DMS79 (cell line): ENCODE results near the gene SUPT3H.

Experiments
- DNase-seq: peaks from one replicate; lab custom pipeline; 2025; lab: John Stamatoyannopoulos, UW

Gene SUPT3H

DNA sequence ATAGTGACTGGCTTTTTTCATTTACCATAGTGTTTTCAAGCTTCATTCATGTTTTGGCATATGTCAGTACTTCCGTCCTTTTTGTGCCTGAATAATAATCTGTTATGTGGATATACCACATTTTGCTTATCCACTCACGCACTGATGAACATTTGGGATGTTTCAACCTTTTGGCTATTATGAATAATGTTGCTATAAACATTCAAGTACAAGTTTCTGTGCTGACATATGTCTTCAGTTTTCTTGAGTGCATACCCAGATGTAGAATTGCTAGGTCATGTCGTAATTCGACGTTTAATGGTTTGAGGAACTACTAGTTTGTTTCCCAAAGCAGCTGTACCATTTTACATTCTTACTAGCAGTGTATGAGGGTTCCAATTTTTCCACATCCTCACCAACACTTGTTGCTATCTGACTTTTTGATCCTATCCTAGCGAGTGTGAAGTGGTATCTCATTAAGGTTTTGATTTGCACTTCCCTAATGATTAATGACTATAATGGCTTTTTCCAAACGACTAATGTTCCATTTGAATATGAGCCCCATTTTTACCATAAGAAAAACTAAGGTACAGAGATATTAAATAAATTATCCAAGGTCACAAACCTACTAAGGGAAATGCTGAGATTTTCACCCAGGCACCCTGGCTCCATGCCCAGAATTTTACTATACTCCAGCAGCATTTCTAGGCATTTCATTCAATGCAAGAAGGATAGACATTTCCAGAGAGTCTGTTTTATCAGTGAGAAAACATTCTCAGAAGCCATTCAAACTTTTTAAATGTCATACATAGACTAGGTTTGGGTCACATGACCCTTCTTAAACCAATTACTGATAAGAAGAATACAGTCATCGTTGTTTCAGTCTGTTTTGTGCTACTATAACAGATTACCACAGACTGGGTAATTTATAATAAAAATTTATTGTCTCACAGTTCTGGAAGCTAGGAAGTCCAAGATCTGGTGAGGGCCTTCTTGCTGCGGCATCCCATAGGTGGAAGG, 120.7 kb downstream of the SUPT3H start:
- no peak for DNase-seq

DNA sequence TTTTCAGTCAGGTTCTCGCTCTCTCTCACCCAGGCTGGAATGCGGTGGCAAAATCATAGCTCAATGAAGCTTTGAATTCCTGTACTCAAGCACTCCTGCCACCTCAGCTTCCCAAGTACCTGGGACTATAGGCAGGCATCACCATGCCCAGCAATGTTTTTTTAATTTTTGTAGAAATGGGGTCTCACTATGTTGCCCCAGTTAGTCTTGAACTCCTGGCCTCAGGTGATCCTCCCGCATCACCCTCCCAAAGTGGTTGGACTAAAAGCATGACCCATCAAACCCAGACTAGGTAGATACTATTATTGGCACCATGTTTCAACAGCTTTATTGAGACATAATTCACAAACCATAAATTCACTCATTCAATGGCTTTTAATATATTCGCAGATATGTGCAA, 122.3 kb downstream of the SUPT3H start:
- no peak for DNase-seq

DNA sequence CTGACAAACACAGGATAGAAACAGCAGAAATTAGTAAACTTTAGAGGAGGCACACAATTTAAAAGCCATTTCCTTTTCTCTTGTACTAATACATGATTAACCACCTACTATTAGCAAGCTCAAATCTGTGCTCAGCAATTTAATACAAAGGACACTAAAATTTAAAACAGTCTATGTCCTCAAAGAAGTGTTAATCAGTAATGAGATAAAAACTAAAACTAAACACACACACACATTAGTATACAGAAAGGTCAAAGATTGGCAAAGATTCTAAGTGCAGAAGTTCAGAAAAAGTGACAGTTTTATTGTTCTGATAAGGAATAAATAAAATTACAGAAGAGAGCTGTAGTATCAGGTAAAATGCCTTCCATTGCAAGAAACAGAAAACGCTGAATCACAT, 123.5 kb downstream of the SUPT3H start:
- no peak for DNase-seq

DNA sequence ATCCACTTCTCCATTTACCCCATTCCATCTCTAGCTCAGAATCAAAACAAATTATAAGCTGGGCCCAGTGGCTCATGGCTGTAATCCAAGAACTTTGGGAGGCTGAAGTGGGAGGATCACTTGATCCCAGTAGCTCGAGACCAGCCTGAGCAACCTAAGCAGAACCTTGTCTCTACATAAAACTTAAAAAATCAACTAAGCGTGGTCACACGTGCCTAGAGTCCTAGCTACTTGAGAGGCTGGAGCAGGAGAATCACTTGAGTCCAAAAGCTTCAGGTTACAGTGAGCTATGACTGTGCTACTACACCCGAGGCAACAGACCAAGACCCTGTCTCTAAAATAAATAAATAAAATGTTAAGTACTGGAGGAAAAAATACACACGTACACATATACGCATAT, 124.3 kb downstream of the SUPT3H start:
- peak; percentile 98 for DNase-seq

DNA sequence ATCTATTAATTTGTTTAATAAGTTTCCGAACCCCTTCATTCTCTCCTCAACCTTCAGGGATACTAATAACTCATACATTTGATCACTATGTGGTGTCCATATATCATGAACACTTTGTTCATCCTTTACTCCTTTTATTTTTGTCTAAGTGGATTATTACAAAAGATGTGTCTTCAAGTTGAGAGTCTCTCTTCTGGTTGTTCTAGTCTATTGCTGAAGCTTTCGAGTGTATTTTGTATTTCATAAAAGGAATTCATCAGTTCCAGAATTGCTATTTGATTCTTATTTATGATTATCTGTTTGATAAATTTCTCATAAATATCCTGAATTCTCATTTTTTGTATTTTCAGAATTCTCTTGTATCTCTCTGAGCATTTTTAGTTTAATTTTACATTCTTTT, 146.1 kb downstream of the SUPT3H start:
- no peak for DNase-seq

DNA sequence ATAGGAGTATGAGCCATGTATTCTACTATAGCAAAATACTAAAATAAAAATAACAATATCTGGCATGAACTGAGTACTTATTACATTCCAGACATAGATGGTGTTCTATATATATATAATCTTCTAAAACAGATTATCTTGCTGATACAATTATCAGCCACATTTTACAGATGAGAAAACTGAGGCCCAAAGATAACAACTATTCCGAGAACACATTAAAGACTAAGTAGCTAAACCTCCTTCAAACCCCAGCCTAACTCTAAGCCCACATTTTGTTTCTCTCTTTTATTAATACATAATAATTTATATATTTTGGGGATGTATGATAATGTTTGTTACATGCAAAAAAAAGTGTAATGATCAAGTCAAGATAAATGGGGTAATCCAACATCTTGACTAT, 148.3 kb downstream of the SUPT3H start:
- DNase-seq: no peak

DNA sequence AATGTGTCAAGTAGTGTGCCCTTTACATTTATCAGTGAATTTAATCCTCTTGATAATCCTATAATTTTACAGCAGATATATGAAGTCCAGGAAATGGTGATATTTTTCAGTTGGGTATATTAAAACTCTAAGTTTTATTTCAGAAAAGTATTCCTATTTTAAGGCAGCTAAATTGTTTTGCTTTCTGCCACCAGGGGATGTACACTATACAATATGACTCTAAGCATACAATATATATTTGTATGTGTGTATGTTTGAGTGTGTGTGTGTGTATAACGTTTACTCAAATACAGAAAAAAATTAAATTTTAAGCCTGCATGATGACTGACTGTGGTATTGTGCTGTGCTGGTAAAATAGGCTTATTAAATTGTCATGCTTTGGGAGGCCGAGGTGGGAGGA, 151.7 kb downstream of the SUPT3H start:
- no peak for DNase-seq

DNA sequence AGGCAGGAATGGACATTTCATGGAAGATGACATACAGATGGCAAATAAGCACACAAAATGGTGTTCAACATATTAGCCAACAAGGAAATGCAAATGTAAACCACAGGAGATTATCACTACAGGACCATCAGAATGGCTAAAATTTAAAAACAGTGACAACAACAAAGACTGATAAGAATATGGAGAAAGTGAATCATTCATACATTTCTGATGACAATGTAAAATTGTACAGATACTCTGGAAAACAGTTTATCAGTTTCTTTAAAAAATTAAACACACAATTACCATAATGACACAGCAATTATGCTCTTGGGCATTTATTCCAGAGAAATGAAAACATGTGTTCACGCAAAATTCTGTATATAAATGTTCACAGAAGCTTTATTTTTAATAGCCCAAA, 155.4 kb downstream of the SUPT3H start:
- DNase-seq: no peak

DNA sequence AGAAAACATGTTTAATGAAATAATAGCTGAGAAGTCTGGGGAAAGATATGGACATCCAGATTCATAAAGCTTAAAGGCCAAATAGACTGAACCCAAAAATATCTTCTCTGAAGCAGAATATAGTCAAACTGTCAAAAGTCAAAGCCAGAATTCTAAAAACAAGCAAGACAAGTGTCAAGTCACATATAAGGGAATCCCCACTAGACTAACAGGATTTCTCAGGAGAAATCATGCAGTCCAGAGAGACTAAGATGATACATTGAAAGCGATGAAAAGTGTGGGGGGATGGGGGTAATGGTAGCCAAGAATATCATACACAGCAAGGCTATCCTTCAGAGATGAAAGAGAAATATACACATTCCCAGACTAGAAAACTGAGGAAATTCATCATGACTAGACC, 162.0 kb downstream of the SUPT3H start:
- no peak for DNase-seq

DNA sequence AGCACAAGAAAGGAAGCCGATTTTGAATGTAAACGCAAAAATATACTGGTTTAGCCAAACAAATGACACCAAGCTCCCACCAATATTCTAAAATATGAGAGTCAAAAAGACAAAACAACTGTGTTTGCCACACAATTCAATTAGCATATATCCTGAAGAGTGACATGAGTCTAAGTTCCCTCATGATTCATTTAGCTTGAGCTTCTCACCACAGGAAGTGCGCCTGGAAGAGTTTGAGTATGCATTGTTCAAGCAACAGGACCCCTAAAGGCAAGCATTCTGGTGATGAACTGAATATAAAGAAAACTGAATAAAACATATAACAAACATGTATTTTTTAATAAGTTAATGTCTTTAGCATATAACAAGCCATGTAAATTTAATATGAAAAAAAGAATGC, 164.8 kb downstream of the SUPT3H start:
- DNase-seq: no peak

DNA sequence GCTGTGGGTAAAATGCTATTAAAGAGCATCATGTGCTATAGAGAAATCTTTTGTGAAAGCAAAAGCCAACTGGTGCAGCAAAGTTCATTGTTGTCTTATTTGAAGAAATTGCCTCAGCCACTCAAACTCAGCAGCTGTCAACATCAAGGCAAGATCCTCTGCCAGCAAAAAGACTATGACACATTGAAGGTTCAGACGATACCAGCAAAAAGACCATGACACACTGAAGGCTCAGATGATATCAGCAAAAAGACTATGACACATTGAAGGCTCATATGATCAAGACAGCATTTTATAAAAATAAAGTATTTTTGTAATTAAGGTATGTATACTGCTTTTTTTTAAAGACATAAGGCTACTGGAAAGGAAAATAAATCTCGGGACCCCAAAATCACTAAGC, 168.0 kb downstream of the SUPT3H start:
- DNase-seq: no peak

DNA sequence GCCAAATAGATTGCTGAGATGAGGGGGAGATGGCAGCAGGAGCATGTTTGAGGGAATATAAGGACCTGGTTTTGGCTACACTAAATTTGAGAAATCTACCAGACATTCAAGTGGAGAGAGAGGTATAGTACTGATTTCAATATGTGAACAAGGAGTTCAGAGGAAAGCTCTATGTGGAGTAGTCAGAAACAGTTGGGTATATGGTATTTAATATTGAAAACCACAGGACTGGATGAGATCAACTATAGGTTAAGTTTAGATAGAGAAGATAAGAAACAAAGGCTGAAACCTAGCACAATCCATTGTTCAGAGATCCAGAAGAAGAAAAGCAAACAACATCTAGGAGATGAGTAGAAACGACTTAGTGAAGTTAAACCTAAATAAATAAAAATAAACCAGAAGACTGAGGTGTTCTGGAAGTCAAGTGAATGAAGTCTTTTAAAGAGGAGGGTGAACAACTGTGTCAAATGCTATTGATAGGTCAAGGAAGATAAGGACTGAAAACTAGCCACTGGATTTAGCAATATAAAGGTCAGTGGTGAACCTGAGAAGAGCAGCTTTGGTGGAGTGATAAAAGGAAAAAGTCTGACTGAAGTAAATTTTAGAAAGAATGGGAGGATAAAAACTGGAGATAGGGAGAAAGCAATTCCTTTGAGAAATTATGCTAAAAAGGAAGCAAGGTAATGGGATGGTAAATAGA, 170.8 kb downstream of the SUPT3H start:
- no peak for DNase-seq

DNA sequence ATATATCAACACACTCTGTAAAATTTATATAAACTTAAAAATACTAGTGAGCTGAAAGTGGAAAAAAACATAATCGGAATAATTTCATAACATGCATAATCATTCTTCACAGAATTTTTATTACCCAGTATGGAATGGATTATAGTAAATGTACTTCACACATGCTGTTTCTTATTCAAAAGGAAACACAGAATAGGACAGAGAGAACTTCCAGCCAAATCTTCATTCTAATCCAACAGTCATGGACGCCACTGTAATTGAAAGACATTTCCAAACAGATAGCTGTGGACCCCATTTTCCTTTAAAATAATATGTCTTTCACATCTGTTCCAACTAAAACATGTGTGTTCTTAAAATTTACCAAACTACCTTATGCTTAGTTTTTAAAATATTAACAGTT, 176.2 kb downstream of the SUPT3H start:
- DNase-seq: no peak

DNA sequence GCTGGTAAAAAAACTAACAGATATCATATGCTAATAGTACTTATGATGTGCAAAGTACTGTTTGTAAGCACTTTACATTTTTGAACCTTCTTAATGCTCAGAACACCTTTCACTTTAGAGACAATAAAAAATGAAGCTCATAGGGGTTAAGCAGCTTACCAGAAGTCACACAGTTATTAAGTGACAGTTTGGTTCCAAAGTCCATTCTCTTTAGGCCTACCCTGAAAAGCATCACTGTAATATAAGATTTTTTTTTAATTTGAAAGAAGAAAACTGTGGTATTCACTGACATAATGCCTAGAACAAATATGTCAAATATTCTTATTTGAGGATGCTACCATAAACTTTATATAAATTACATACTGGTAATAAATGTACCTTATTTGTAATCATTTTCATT, 177.2 kb downstream of the SUPT3H start:
- no peak for DNase-seq

DNA sequence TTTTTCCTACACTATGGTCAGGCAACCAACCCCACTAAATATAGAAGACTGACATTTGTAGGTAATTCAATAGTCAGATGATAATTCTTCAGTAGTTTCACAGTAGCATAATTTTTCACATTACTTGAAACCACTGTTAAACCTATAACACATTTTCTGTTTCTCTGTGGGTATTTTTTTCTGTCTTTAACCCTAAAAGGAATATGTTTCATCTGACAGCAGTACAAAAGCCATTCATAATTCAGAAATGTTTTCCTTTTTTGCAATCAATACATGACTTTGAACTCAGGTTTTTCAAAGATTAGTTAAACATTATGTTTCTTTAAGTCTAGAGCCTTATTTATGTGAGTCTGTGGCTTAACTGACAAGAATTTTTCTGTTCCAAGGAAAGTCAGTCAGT, 178.2 kb downstream of the SUPT3H start:
- DNase-seq: no peak

DNA sequence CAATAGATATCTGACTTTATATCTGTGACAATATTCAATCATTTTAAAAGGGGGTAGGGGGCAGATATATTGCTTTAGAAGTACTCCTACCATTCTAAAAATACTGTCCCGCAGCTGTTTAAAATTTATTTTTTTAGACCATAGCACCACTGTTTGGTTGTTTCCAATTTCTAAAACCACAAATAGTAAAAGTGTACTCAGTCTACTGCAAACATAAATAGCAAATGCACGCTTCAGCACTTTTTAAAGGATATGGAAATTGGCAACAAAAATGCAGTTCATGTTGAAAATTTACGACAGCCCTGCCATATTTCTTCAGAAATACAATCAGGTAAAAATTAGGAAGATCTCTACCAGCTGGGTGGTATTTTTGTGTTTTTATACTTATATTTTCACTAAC, 181.6 kb downstream of the SUPT3H start:
- DNase-seq: peak; percentile 34

DNA sequence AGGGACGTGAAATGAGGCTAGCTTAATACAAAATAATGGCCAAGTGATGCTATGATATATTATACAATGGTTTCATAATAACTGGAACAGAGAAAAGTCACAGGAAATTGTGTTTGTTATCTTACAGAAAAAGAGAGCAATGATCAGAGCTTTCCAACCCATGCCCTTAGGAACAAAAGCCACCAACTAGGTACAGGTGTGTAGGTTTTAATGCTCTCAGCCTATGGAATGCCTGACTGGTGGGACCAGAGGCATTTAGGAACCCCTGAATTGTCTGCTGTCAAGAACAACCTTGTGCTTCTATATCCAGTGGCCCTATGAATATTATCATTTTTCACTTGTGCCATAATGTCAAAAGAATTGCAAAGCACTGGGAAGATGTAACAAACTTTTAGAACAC, 182.6 kb downstream of the SUPT3H start:
- no peak for DNase-seq

DNA sequence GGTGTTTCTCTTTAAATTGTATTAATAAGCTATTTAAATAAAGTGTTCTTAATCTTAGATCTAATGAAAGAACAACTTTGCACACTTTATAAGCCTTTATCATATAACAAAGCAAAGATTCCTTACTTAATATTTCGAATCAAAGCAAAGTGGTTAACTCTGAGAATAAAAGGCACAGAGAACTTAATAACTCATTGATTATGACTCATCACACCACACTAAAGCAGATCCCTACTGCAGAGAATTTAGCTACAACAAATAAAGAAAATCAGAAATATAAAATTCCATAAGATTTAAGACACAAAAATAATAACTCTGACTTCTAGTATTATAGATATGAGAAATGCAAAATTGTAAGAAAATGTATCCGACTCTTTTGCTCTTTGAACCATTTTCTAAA, 185.2 kb downstream of the SUPT3H start:
- DNase-seq: no peak

DNA sequence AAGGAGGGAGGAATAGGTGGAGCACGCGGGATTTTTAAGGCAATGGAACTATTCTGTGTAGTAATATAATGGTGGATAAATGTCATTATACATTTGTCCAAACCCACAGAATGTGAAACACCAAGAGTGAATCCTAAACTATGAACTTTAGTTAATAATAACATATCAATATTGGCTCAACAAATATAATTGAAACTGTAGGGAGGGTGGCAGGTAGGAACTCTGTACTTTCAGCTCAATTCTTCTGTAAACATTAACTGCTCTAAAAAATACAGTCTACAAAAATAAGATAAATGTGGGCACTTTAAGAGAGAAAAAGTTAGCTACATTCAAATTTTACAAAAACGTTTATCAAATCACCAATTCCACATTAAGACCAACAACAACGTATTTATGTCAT, 186.3 kb downstream of the SUPT3H start:
- no peak for DNase-seq

DNA sequence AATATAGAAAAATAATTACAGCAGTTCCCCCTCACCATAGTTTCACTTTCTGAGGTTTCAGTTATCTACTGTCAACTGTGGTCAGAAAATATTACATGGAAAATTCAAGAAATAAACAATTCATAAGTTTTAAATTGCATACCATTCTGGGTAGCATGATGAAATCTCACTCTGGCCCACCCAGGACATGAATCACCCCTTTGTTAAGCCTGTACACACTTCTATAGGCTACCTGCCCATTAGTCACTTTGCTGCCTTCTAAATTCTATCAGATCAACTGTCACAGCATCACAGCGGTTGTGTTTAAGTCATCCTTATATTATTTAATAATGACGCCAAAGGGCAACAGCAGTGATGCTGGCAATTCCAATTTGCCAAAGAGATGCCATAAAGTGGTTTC, 189.9 kb downstream of the SUPT3H start:
- DNase-seq: no peak

DNA sequence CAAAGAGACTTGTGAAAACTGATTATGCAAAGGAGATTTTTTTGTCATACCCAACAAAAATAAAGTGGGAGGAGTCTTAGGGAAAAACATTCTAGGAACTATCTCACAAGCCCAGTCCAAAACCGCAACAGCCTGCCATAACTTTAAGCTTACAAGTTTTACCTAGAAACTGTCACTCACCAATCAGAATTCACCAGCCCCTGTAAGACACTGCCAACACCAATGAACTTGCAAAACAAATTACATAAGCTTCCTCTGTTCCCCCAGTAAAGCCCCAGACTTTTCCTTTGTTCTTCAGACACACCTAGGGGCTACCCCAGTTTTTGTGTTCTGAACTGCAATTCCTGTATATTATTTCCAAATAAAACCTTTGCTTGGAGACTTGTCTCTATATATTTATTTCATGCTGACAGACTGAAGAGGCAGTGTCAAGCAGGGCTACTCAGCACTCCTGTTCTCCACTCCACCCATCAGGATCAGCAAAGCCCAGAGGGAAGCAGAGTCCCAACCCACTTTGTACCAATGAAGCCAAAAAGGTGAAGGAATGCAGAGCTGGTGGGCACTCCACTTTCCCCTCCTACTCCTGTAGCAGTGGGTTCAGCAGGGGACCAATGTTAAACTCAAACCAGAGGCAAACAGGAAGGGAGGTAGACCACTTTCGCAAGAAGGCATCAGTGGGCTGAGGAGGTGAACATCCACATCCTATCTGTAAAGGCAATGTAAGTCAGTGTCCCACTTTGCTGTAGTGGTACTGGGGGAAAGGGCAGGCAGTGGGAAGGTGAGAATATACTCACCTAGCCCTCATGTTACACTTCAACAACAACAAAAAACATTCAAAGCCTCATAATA, 192.1 kb downstream of the SUPT3H start:
- DNase-seq: no peak

DNA sequence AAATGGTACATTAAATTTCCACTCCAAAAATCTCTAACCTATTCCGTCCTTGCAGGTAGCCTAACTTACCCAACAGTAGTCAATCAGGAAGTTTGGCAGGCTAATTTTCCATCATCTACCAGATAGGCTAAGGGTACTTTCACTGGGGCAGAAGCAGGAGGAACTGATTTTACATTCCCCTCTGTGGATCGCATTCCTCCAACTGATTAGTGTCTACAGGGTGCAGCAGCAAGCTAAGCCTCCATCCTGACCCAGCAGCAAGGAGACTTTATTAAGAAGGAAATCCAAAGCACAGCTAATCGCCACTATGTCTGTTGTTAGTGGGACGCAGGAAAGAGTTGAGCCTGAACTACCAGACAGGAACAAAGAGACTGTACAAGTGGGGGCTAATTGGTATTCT, 192.8 kb downstream of the SUPT3H start:
- no peak for DNase-seq

DNA sequence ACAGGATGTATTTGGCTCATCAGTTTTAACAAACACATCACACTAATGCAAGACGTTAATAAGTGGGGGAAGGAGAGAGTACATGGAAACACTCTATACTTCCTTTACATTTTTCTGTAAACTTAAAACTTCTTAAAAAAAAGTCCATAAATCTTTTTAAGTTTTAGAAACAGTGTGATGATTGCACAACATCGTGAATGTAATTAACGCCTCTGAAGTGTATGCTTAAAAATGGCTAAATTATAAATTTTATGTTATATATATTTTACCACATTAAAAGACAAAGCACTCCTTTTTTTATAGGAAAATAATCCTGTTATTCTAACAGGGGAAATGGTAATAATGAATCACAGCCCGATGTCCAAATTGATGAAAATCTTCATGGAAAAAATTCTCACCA, 193.7 kb downstream of the SUPT3H start:
- DNase-seq: no peak
